ENCODE measurements around the gene SMIM24.

DNA sequence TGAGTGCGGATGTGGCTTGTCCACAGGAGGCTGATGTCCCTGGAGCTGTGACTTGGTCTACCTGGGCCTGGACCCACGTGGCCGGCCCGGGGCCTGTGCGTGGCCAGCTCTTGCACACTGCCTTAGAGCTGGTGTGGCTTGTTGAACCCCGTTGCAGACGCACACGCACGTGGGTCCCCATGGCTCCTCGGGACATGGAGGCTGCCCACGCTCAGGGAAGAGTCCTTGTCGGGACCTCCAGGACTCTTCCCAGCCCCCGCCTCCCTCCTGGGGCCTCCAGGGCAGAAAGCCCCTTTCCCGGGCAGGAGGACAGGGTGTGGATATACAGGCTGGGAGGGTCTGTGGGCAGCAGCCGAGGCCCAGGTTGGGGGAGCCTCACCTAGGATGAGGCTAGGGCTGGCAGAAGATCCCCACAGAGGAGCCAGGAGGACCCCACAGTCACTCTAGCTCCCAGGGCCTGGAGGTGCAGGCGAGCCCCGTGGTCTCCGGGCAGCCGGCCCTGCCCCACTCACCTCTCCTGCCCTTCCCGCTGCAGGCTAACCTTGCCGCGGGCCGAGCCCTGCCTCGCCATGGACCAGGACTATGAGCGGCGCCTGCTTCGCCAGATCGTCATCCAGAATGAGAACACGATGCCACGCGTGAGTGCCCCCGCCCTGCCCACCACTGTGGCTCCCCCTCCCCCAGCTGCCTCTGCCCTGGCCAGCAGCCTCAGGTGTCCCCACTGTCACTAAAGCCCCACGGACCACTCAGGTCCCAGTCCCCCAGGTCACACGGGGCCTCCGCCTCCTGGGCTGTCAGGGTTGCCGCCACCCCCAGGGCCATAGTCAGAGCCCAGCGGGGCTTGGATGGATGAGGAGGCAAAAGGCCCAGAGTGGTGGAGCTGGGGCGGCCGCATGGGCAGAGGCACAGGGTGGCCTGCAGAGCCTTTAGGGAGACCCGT lies 42.4 kb upstream of the SMIM24 start:
- TF ChIP-seq, protein P1, sequence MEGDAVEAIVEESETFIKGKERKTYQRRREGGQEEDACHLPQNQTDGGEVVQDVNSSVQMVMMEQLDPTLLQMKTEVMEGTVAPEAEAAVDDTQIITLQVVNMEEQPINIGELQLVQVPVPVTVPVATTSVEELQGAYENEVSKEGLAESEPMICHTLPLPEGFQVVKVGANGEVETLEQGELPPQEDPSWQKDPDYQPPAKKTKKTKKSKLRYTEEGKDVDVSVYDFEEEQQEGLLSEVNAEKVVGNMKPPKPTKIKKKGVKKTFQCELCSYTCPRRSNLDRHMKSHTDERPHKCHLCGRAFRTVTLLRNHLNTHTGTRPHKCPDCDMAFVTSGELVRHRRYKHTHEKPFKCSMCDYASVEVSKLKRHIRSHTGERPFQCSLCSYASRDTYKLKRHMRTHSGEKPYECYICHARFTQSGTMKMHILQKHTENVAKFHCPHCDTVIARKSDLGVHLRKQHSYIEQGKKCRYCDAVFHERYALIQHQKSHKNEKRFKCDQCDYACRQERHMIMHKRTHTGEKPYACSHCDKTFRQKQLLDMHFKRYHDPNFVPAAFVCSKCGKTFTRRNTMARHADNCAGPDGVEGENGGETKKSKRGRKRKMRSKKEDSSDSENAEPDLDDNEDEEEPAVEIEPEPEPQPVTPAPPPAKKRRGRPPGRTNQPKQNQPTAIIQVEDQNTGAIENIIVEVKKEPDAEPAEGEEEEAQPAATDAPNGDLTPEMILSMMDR (conservative IDR thresholded peaks at IDR 0.05; ENCODE audit: low read depth in 2 of 2): no peak
- no peak for TF ChIP-seq ETS1 (IDR thresholded peaks at IDR 0.05)
- TF ChIP-seq REST (IDR thresholded peaks at IDR 0.05; ENCODE audit: unreplicated experiment): no peak
- TF ChIP-seq EZH2phosphoT487 (IDR thresholded peaks at IDR 0.05; ENCODE audit: unreplicated experiment): no peak
- TF ChIP-seq EZH2 (IDR thresholded peaks at IDR 0.05; ENCODE audit: low read depth, unreplicated experiment): no peak
- no peak for TF ChIP-seq CREB1 (CRISPR knock-in tag; IDR thresholded peaks at IDR 0.05; ENCODE audit: low read depth)
- no peak for TF ChIP-seq POLR2AphosphoS5 (IDR thresholded peaks at IDR 0.05; ENCODE audit: low read depth)
- no peak for TF ChIP-seq JUNB (IDR thresholded peaks at IDR 0.05; ENCODE audit: unreplicated experiment)
- no peak for TF ChIP-seq NANOG (IDR thresholded peaks at IDR 0.05; ENCODE audit: borderline replicate concordance)
- TF ChIP-seq STAT1 (IDR thresholded peaks at IDR 0.05; ENCODE audit: unreplicated experiment): no peak
- no peak for TF ChIP-seq ZNF114 (CRISPR knock-in tag; IDR thresholded peaks at IDR 0.05)

Data from GM23338 (cell line).